WI38 (cell line): ENCODE measurements around the gene CRYZL1.
"Not testable (repeated sequence)": the region's sequence is repeated elsewhere in the genome, so short reads cannot be mapped to it uniquely, and the experiment has no call there.

Experiments
- H3K4me3 ChIP-seq: 2 replicates; pipeline ENCODE4 v1.5.1; 2011; ENCODE audit warnings: low read depth, mild to moderate bottlenecking, control low read depth, low read length
- CTCF ChIP-seq: IDR thresholded peaks from 2 replicates; pipeline ENCODE4 v1.5.1; 2012; ENCODE audit warnings: low read depth, mild to moderate bottlenecking, control low read depth, low read length

The CRYZL1 gene

GRCh38 chr21:33622253-33622652, 19.3 kb downstream of the CRYZL1 start:
- no peak overlapping the region for H3K4me3 ChIP-seq
- TF ChIP-seq CTCF, result no peak

- no peak for TF ChIP-seq CTCF
- no peak overlapping the region for H3K4me3 ChIP-seq
Measured at GRCh38 chr21:33619726-33620125, 21.8 kb downstream of the CRYZL1 start.

DNA sequence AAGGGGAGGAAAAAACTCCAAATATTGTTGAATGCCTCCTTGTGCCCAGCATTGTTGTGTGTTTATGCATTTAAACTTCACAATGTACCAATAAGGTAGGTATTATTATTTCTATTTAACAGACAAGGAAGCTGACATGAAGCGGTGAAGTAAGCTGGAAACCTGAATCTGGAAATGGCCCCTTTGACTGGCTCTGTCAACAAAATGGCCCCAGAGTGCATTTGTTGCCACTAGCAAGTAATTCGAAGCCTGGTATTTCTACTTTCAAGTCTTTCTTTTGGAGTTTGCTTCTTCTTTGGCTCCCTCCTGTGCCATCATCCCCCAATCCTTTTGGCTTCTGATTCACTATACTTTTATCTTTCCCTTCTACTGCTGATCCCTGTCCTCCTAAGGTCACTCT, 23.1 kb downstream of the CRYZL1 start:
- H3K4me3 ChIP-seq, result no peak overlapping the region
- TF ChIP-seq CTCF, result no peak

DNA sequence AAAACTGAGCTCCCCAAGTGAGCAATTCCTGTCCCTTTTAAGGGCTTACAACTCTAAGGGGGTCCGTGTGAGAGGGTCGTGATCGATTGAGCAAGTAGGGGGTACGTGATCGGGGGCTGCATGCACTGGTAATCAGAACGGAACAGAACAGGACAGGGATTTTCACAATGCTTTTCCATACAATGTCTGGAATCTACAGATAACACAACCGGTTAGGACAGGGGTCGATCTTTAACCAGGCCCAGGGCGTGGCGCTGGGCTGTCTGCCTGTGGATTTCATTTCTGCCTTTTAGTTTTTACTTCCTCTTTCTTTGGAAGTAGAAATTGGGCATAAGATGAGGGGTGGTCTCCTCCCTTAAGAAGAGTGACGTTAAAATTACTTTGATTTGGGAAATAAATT, 24.0 kb downstream of the CRYZL1 start:
- not testable (repeated sequence) for H3K4me3 ChIP-seq

- H3K4me3 ChIP-seq, result no peak overlapping the region
- no peak for TF ChIP-seq CTCF
Measured at GRCh38 chr21:33611006-33611744, 30.4 kb downstream of the CRYZL1 start.

GRCh38 chr21:33608559-33608958, 33.0 kb downstream of the CRYZL1 start:
- H3K4me3 ChIP-seq, result no peak overlapping the region
- TF ChIP-seq CTCF, result no peak

DNA sequence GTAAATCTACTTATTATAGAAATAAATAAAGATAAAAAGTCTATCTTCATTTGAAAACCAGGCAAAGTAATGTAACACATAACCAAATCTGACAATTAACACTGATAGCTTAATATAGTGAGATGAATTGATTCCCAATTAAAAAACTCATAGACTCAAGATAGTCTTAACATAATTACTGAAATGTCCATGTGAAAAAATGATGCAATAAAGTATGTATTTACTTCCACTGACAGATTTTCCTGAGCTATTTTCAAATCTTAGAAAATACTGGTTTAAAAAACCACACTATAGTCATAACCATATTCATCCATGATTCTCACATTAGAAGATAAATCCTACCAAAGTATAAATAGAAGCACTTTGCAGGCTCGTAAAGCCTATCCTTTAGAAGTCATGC, 43.5 kb downstream of the CRYZL1 start:
- no peak overlapping the region for H3K4me3 ChIP-seq
- no peak for TF ChIP-seq CTCF
